Inflammatory macrophage treated with lipopolysaccharide for 4 hours (primary cell): Measurements from ENCODE around the gene PPP3CA.

ENCODE experiments used
- DNase-seq: peaks from one replicate; pipeline ENCODE4 v3.0.0-alpha.2; 2020

Gene PPP3CA

DNA sequence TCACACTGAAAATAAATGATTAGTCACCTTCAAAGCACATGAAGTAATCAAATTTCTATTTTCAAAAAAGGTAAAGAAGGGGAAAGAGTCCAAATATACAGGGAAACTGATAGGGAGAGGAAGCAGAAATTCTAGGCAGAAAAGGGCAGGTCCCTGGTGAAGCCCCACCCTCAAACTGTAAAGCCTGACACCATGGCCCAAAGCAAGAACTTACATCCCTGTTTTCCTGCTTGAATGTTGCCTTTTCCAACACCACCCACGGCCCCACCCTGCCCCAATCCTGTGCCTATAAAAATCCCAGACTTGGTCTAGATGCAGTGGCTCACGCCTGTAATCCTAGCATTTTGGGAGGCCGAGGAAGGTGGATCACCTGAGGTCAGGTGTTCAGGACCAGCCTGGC is 361.8 kb downstream of the PPP3CA start:
- DNase-seq, result no peak

DNA sequence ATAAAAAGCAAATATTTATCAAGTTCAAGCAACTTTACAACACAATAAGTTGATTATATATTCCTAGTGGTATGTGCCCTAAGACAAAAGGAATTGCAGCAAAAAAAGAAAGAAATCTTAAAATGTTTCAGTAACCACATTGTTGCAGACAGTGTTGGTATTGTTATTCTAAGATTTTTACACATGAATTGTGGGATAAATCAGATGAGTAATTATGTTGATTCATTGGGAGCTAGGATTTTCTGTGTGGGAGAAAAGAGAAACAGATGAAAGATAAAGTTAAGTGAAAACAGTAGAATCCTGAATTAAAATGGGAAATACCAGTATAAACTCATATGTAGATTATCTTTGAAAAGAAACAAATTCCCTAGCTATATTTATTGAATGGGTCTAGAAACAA is 362.4 kb downstream of the PPP3CA start:
- DNase-seq, result no peak

DNA sequence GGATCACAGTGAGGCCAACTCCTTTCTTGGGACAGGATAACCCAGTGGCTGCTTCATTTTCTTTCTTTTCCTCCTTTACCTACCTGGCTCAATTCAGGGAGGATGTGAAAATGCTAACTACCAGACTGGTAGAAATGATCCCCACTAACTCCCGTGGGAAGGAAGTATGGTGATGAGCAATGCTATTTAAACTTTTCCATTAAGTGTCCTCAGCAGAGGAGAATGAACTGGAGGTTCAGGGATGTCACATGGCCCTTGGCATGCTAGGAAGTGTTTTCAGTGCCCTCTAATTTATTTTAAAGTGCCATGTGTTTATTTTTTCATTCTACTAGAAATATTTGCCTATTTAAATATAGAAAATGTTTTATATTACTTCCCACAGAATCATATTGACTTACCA is 363.9 kb downstream of the PPP3CA start:
- DNase-seq, result no peak

DNA sequence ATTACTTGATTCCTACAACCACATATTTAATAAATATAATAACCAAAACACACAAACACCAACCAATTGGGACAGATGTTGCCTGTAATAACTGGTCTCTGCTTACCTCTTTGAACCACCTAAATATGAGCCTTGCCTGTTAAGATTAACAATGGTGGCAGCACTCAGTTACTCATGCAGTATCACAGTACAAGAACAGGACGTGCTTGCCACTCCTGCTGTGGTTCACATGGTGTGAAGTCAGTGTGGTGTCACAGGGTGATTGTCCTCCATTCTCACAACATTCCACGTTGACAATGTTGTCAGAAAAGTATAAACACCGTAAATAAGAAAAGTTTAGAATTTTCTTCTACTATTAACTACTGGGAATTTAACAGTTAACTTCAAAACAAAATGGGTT is 365.0 kb downstream of the PPP3CA start:
- no peak for DNase-seq

DNA sequence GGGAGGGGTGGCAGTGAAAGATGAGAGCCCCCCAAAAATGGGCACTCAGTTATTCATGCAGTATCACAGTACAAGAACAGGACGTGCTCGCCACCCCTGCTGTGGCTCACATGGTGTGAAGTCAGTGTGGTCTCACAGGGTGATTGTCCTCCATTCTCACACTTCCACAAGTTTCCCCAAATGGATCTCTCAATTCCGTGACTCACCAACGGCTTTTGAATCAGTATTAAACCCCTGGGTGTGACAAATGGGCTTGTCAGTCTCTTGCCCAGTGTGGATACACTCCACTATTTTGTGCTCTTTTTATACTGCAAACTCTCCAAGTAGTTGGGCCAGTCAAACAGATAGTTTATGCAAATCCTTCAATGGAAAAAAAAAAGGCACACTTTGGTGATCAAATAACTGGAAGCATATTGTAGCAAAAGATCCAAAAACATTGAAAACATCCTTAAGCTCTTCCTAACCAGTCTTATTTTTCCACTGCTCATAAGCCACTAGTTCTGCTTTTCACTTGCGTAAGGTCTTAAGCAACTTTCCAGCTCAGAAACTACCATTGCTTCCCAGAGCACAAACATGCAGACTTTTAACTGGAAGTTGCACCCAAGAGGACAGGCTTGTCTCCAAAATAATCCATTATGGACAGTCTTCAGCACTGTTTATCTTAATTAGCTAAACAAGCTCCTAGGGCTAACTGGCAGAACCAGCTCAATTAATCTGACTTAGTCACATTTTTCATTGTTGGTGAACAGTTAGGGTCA is 365.7 kb downstream of the PPP3CA start:
- peak; percentile 86 for DNase-seq

DNA sequence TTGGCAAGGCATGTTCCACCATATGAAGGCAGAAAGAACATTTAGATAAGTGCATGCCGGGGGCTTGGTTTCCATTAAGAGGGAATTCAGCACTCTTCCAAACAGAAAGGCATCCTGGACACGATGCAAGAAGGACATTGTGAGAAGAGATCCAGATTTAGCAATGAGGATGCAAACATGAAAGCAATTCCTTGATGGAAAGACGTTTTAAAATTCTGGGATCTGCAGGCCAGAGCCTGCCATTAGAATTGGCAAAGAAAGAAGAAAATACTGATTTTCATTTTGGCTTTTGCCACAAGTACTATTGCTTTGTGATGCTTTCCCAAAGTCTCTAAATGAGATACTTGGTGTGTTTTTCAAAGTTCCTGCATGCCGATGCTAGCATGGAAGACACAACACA is 367.6 kb downstream of the PPP3CA start:
- no peak for DNase-seq

DNA sequence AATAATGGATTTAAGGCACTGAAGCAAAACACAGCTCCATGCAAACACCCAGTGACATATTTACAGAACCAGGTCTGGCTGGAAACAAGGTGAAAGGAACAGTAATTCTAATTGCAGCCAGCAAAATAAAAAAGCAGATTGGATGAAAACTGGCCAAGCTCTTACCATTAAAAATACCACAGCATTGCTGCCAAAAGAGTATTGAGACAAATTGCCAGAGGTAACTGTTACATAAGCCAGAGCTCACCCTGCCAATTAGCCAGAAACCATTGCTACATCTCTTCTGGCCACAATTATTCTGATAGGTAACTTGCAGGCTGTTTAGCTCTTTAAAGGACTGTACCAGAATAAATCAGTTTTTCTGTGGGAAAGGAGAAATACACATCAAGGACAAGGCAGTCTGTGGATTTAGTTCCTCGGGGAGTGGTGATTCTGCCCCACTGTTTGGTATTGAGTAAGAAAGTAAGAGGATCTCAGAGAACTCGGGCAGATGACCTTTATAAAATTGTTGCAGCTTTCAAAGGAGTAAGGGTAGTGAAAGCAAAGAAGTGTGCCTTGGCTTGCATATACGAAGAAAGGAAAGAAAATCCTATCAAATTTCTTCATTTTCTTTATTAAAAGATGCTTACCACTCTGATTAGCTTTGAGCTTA is 369.5 kb downstream of the PPP3CA start:
- DNase-seq, result peak; percentile 23

DNA sequence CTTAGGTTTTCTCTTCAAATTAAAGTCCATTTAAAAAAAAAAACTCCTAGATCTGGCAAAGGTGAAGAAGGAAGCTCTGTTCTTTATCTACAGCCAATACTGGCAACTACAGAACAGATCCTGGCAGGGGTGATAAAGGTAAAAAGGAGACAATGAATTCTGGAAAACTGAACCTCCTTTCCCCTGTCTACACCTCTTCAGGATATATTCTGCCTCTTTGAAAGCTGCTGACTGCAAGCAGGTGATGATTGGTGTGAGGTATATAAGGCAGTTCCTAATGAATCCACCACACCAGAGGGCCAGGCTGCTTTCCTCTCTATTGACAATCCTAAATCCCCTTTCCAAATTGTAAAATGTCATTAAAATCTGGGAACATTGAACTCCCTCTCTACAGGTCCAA is 370.1 kb downstream of the PPP3CA start:
- no peak for DNase-seq
